Measurements from ENCODE around the gene TNS1.

DNA sequence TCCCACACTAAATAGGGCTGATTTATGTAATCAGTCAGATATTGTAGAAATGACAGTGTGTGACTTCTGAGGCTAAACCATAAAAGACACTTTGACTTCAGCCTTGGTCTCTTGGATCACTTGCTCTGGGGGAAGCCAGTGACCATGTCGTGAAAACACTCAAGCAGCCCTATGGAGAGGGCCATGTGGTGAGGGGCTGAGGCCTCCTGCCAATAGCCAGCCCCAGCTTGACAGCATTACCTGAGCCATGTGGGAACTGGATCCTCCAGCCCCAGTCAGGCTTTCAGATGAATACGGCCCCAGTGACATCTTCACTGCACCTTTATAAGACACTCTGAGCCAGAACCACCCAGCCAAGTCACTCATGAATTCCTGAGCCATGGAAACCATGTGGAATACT is 20.8 kb downstream of the TNS1 start:
- no peak for TF ChIP-seq CTCF (conservative IDR thresholded peaks at IDR 0.05; ENCODE audit: low read depth, low read length)
- no peak for TF ChIP-seq EZH2phosphoT487 (IDR thresholded peaks at IDR 0.05; ENCODE audit: borderline replicate concordance, low read length)
